ENCODE measurements around the gene NMT1.

The NMT1 gene

DNA sequence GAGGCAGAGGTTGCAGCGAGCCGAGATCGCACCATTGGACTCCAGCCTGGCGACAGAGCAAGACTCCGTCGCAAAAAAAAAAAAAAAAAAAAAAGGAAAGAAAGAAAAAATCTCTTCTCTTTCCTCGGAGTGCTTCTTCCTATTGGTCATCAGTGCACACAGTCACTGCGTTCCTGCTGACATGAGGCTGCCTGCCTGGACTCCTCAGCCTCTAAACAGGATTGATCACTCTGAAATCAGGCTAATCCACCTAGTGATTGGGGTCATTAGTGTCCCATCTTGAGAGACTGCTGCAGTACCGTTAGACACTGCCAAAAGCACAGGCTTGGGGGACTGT, 40.4 kb downstream of the NMT1 start:
- no peak for TF ChIP-seq GATA2 (IDR thresholded peaks at IDR 0.05; ENCODE audit: low read depth, low read length)
- no peak for TF ChIP-seq GATA3 (IDR thresholded peaks at IDR 0.05; ENCODE audit: low read depth, low read length)

DNA sequence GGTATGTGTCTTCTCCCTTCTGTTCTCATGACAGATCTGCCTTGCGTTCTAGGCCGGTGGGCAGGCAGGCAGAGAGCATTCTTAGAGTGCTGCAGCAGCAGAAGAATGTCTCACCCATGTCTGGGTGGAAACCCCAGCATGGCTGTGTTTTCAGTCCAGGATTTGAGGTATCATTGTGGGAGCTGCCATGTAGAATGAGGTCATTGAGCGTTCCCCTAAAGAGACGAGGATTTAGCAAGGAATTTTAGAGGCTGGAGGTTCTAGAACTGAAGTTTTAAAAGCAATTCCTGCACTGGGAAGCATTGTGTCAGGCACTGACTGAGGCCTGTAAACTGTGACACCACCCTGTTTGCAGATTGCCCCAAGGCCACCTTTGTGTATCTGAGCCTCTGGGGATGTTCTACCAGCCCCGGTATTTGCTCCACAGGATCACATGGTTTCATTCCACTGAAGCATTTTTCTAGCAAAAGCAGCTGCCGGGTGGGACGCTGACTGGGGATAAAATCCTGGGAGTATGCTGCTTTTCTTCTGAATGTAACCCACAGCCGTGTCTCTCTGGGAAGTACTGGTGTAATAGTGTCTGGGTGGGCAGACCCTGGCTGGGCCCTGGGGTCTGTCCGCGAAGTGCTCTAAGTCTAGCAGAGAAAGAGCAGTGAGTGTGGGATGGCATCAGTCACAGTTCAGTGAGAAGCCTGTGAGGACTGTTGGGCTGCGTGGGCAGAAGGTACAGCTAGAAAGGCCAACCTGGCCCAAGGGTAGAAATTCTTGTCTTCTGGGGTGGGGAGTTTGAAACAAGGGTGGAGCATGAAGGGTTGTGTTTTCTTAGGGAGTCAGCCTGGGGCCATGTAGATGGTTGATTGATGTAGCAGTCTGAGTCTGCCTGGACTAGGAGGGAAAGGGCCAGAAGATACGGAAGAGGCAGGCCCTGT, 41.0 kb downstream of the NMT1 start:
- TF ChIP-seq GATA2 (IDR thresholded peaks at IDR 0.05; ENCODE audit: low read depth, low read length) (no peak), GATA3 (IDR thresholded peaks at IDR 0.05; ENCODE audit: low read depth, low read length) (no peak)

DNA sequence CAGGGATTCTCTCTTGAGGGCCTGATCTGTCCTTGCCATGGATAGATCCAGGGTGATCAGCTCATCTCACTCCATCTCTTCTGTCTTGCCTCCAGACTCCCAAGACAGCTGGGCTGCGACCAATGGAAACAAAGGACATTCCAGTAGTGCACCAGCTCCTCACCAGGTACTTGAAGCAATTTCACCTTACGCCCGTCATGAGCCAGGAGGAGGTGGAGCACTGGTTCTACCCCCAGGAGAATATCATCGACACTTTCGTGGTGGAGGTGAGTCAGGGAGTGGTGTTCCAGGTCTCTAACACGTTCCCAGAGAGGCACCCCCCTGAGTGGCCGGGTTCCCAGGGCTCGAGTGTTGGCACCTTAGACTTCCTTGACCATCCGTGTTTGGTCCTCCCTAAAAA, 41.7 kb downstream of the NMT1 start:
- TF ChIP-seq GATA3 (IDR thresholded peaks at IDR 0.05; ENCODE audit: low read depth, low read length), result no peak
- no peak for TF ChIP-seq GATA2 (IDR thresholded peaks at IDR 0.05; ENCODE audit: low read depth, low read length)

DNA sequence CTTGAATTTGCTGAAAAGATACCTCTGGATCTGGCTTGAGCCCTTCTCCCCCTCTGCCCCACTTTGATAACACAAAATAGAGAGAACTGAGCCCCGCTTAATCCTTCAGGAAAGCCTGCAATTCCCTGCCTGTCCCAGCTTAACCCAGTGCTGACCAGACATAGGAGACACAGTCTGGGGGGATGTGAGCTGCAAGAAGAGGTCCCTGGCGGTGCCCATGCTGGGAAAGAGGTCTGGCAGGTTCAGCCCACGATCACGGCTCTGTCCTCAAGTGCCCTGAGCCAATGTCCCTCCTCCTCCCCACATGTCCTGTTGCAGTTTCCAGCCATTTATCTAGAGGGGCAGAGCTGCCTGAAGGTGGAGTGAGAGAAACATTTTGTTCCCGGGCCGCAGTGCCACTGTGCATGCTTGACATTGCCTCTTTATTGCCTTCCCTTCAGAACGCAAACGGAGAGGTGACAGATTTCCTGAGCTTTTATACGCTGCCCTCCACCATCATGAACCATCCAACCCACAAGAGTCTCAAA, 42.2 kb downstream of the NMT1 start:
- no peak for TF ChIP-seq GATA3 (IDR thresholded peaks at IDR 0.05; ENCODE audit: low read depth, low read length)
- no peak for TF ChIP-seq GATA2 (IDR thresholded peaks at IDR 0.05; ENCODE audit: low read depth, low read length)

DNA sequence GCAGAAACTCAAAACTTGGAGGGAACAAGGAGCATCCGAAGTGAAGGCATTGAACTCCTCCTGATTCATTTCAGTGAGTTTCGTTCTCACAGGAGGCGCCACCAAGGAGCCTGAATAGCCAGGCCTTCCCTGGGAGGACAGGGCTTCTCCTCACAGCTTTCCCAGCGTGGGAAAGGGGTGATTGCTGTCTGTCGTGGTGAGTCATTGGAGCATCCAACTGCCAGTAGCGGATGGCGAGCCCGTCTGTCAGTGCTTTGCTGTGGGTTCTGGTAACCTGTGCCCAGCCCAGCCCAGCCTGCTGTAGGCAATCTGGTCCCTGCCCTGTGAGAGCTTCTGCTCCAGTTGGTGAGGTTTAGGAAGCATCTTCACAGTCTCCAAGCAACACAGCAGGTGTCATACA, 42.9 kb downstream of the NMT1 start:
- TF ChIP-seq GATA2 (IDR thresholded peaks at IDR 0.05; ENCODE audit: low read depth, low read length) (no peak), GATA3 (IDR thresholded peaks at IDR 0.05; ENCODE audit: low read depth, low read length) (no peak)

DNA sequence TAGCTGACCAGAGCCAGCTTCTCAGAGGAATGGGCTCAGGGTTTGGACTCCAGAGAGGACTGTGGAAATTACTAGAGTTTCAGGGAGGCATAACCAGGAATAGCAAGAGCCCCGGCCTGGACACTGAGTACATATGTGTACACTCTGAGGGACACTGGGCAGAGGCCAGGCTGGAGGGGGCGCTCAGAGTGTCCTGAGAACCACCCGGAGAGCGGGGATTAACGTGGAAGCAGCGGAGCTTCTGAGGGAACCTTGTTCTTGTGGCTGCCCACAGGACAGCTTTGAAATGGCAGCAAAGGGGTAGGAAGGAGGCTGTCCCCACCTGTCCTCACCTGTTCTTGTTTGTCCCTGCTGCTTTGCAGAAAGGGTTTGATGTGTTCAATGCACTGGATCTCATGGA, 43.4 kb downstream of the NMT1 start:
- TF ChIP-seq GATA3 (IDR thresholded peaks at IDR 0.05; ENCODE audit: low read depth, low read length) (no peak), GATA2 (IDR thresholded peaks at IDR 0.05; ENCODE audit: low read depth, low read length) (no peak)

DNA sequence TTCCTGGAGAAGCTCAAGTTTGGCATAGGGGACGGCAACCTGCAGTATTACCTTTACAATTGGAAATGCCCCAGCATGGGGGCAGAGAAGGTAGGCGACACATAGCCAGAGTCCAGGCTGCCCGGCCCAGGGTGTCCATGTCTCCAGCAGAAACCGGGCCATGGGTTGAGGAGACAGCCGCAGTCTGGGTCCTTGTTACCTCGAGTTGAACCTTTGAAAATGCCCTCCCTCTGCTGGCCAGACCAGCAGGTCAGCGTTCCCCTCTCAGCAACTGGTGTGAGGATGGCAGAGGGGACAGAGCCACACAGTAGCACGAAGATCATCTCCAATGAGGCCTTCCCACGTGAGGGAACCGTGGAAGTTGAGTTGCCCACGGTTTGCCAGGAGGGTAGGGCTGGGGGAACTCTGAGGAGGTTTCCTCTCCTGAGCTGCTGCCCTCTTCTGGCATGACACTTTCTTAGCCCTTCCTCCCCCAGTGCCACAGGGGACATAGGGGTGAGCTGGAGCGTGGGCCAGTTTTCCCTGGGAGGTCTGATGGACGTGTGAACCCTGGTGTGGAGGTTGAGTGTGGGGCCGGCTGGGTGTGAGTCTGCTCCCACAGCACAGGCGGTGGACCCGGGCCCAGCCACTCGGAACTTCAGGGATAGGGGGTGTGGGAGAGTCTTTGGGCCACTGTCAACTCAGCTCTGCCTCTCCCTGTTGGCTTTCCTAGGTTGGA, 43.9 kb downstream of the NMT1 start:
- TF ChIP-seq GATA3 (IDR thresholded peaks at IDR 0.05; ENCODE audit: low read depth, low read length), result no peak

DNA sequence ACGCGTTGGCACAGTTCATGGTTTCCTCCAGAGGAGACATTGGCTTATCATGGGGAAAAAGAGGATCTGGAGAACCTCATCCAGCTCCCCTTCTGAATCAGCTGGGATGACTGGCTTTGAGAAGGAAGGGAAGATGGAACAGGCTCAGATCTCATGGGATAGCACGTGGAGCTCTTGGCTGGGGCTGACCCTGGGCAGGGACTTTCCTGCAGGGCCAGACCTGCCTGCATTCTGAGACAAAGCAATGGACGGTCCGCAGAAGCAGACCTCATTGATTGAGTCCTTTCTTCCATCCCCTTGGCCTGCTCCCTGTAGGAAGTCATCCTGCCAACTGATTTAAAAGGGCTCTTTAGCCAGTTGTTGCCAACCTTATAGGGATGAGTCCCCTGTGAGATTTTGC, 45.0 kb downstream of the NMT1 start:
- TF ChIP-seq GATA3 (IDR thresholded peaks at IDR 0.05; ENCODE audit: low read depth, low read length) (no peak), GATA2 (IDR thresholded peaks at IDR 0.05; ENCODE audit: low read depth, low read length) (no peak)

DNA sequence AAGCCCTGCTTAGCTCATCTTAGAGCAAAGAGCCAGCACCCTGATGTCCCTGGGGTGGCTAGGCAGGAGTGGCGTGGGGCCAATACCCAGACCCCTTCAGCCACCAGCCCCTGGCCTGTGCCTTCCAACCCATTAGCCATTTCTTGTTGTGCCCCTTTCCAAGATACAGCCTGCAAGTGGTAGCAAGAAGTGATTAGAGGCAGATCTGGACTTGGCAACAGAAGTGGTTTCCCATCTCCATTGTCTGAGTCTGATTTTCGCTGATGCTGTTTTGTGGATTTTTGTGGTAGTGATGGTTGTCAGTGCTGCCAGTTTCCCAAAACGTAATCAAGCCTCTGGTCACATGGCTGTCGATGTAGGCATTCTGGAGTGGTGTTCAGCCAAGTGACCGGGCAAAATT, 45.5 kb downstream of the NMT1 start:
- TF ChIP-seq GATA2 (IDR thresholded peaks at IDR 0.05; ENCODE audit: low read depth, low read length), result no peak
- TF ChIP-seq GATA3 (IDR thresholded peaks at IDR 0.05; ENCODE audit: low read depth, low read length), result no peak

DNA sequence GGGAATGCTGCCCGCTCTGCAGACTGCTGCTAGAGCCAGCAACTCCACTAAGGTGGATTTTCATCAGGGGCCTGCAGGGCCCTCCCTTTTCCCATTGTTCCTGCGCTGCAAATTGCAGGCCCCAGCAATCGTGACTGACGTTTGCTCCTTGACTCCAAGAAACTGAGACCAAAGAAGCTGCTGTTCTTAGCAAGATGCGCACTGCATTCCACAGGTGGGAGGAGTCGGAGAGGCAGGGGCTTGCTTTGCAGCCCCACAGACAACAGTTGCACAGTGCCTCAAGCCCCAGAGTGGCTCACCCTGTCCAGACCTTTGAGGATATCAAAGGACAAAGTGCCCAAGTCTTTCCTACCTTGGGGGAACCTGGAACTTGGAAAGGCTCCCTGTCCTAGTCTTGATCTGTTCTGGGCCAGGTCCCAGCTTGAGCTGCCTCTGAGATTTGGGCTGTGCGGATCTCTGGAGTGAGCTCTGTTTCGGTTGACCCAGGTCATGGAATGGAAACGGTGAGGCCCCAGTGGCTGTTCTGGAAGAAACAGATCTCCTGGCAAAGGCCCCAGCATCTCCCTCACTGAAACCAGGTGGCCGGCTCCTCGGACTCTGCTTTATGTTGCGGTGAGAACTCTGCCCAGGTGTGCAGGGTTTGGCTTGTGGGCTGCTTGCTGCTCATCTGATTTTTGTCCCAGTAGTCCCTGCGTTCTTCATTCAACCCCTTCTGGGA, 46.3 kb downstream of the NMT1 start:
- no peak for TF ChIP-seq GATA2 (IDR thresholded peaks at IDR 0.05; ENCODE audit: low read depth, low read length)
- no peak for TF ChIP-seq GATA3 (IDR thresholded peaks at IDR 0.05; ENCODE audit: low read depth, low read length)

DNA sequence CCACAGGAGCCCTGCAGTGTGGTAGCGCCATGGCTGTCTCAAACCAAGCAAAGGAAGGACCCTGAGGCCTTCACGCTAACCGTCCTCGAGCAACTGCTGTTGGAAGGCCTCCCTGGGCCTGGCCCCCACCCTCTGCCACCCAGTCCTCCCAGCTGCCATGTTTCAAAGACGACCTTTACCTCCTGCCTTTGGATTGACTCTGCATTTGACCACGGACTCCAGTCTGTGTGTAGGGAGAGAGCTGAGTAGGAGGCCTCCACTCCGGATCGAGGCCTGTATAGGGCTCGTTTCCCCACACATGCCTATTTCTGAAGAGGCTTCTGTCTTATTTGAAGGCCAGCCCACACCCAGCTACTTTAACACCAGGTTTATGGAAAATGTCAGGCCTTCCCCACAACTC, 46.9 kb downstream of the NMT1 start:
- TF ChIP-seq GATA3 (IDR thresholded peaks at IDR 0.05; ENCODE audit: low read depth, low read length) (no peak), GATA2 (IDR thresholded peaks at IDR 0.05; ENCODE audit: low read depth, low read length) (no peak)

DNA sequence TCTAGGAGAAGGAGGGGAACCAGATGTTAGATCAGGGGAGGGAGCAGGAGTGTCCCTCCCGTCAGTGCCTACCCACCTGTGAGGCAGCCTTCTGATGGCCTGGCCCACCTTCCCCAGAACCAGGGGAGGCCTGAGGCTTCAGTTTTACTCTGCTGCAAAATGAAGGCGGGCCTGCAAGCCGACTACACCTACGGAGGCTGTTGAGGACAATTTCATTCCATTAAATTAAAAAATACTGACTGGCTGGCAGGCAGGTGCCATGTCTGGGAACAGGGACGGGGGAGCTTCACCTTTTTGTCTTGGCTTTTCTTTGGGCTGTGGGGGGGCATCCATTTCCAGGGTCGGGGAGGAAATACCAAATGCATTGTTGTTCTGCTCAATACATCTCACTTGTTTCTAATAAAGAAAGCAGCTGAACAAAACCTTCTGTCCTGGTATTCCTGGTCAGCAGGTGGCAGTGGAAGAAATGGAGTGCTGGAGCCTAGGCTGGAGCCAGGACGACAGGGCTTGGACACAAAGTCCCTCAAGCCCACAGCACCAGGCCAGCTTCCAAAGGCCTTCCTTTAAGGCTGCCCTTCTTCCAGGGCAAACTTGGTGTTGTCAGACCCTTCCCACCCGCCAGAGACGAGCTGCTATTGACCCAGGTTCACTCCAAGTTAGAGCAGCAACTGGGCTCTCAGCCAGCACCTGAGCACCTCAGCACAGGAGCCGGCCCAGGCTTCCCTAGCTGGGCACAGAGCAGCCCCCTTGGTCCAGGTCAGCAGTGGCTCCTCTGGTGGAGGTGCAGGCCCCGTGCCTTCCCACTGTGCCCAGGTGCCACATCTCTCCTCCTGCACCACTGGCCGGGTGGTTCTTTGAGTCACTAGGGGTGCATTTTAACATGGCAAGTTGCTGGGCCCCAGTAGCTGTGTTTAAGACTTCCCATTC, 47.7 kb downstream of the NMT1 start:
- no peak for TF ChIP-seq GATA3 (IDR thresholded peaks at IDR 0.05; ENCODE audit: low read depth, low read length)
- TF ChIP-seq GATA2 (IDR thresholded peaks at IDR 0.05; ENCODE audit: low read depth, low read length), result no peak

Measured in SH-SY5Y (cell line).